OCI-M1 (cell line): Measurements from ENCODE around the gene TRABD.

Experiments used
- DNase-seq: peaks from one replicate; lab custom pipeline; 2025; lab: John Stamatoyannopoulos, UW

The TRABD gene

GRCh38 chr22:50175191-50175461 lies 10.6 kb upstream of the TRABD start:
- DNase-seq: no peak

- DNase-seq: no peak
Observed at GRCh38 chr22:50175921-50176849, 9.5 kb upstream of the TRABD start.

DNA sequence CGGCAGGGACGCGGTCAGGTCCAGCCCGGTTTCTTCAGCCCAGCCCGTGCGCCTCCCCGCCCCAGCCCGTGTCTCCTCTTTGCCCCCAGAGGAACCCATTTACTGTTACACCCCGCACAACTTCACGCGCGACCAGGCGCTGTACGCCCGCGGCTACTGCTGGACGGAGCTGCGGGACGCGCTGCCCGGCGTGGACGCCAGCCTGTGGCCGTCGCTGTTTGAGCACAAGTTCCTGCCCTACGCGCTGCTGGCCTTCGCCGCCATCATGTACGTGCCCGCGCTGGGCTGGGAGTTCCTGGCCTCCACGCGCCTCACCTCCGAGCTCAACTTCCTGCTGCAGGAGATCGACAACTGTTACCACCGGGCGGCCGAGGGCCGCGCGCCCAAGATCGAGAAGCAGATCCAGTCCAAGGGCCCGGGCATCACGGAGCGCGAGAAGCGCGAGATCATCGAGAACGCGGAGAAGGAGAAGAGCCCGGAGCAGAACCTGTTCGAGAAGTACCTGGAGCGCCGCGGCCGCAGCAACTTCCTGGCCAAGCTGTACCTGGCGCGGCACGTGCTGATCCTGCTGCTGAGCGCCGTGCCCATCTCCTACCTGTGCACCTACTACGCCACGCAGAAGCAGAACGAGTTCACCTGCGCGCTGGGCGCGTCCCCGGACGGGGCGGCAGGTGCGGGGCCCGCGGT lies 8.7 kb upstream of the TRABD start:
- no peak for DNase-seq

DNA sequence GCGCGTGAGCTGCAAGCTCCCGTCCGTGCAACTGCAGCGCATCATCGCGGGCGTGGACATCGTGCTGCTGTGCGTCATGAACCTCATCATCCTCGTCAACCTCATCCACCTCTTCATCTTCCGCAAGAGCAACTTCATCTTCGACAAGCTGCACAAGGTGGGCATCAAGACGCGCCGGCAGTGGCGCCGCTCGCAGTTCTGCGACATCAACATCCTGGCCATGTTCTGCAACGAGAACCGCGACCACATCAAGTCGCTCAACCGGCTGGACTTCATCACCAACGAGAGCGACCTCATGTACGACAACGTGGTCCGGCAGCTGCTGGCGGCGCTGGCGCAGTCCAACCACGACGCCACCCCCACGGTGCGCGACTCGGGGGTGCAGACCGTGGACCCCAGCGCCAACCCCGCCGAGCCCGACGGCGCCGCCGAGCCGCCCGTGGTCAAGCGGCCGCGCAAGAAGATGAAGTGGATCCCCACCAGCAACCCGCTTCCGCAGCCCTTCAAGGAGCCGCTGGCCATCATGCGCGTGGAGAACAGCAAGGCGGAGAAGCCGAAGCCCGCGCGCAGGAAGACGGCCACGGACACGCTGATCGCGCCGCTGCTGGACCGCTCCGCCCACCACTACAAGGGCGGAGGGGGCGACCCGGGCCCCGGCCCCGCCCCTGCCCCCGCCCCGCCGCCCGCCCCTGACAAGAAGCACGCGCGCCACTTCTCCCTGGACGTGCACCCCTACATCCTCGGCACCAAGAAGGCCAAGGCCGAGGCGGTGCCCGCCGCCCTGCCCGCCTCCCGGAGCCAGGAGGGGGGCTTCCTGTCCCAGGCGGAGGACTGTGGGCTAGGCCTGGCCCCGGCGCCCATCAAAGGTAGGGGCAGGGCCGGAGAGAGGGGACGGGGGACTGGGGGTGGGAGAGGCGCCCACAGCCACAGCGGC lies 7.9 kb upstream of the TRABD start:
- DNase-seq: no peak

DNA sequence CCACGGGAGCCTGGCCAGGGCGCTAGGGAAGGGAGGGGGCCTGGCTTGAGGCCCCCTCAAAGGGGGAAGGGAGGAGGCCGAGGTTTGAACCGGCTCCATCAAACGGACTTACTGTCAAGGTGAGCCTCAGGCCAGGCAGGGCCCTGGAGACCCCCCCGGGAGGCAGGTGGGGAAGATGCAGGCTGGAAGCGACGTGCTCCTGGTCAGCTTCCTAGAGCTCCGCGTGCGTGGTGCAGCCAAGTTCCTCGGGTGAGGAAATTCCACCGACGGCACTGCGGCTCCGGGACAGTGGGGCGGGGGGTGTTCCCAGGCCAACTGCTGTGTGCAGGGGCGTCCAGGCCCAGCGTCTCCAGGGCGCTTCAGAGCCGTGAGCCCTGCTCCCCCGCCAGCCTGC lies 7.2 kb upstream of the TRABD start:
- DNase-seq: no peak

DNA sequence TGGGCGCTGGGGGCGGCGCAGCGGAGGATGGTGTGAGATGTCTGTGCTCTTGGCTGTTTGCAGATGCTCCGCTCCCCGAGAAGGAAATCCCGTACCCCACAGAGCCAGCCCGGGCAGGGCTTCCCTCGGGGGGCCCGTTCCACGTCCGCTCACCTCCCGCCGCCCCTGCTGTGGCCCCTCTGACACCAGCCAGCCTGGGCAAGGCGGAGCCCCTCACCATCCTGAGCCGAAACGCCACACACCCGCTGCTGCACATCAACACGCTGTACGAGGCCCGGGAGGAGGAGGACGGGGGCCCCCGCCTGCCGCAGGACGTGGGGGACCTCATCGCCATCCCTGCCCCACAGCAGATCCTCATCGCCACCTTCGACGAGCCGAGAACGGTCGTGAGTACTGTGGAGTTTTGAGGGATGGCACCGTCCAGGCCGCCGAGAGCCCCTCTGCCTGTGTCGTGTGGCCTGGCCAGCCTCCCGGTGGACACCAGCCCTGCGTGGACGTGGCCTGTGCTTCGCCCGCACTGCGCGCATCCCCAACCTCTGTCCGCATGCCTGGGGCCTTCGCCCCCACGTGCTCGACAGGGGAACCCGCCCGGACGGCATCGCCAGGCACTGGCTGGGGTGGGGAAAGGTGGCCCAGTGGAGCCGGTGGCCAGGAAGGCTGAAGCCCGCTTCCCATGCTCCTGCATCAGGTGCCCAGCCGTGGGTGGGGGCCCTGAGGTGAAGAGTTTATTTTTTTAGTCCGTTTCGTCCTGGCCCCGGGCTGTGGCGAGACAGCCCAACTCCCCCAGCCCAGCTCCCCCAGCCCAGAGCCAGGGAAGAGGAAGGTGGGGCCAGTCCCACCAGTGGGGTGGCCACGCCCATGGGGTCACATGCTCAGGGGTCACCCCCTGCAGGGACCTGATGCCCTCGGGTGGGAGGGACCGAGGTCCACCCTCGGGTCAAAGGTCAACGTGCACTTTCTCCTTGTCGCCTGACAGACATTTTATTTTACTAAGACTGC lies 6.5 kb upstream of the TRABD start:
- DNase-seq: no peak

DNA sequence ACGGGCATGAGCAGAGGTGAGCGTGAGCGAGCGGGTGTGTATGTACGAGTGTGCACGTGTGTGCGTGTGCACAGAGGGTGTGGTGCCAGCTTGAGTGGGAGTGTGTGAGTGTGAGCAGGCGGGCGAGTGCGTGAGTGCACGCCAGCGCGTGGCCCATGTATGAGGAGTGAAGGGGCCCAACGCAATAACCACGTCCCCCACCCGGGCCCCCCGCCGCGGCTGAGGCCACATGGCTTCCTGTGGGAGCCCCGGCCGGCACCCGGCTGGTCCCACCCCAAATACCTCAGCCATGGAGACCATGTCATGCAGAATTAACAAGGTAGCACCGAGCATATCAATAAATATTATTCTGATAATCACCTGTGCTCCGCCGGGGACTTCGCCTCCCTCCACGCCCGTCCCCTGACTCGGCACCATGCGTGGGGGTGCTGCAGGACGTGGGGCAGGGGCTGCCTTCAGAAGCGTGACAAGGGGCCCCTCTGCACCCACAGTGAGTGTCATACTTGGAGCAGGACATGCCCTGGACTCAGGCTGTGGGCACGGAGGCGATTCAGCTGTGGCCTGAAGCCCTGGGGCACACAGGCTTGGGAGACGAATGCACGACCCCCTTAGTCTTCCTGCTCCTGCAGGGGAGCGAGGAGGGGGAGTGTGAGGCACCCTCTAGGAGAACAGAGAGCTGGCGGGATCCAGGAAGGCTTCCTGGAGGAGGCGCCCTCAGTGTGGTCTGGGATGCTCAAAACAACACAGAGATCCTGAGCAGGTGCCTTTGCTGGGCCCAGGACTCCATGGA lies 5.6 kb upstream of the TRABD start:
- DNase-seq: no peak

GRCh38 chr22:50180727-50181521 lies 4.8 kb upstream of the TRABD start:
- DNase-seq: no peak

- no peak for DNase-seq
Observed at GRCh38 chr22:50182176-50183081, 3.3 kb upstream of the TRABD start.

DNA sequence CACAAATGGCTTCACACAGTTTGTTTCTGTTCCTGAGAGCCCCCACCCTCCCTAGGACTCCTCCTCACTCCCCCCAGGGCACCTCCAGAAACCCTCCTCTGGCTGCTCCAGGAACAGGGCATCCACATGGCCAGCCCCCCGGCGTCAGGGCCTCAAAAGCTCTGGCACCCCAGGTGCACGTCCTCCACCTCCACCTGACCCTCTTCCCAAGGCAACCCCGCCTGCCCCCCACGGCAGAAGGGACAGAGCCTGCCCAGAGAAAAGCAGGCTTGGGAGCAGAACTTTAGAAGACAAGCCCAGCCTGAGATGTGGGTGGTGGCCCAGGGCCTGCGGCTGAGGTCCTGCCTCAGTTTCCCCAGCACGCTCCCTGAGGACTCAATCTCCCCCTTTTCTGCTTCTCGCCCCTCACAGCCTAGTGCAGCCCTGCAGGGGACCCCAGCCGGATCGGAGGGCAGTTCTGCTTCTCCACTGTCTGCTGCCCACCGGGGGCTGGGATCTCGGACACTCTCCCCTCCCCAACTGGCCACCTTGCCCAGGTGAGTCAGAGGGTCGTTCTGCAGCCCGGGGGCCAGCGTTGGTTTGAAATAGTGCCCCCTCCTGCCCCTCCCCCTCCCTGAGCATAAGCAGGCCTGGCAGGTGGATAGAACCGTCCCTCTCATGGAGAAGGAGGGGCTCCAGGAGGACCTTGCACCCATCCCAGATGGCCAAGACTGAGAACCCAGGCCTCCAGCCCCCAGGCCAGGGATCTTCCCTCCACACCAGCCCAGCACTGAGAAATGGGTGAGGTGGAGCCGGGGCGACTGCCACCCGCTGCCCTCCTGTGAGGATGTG lies 2.4 kb upstream of the TRABD start:
- no peak for DNase-seq

DNA sequence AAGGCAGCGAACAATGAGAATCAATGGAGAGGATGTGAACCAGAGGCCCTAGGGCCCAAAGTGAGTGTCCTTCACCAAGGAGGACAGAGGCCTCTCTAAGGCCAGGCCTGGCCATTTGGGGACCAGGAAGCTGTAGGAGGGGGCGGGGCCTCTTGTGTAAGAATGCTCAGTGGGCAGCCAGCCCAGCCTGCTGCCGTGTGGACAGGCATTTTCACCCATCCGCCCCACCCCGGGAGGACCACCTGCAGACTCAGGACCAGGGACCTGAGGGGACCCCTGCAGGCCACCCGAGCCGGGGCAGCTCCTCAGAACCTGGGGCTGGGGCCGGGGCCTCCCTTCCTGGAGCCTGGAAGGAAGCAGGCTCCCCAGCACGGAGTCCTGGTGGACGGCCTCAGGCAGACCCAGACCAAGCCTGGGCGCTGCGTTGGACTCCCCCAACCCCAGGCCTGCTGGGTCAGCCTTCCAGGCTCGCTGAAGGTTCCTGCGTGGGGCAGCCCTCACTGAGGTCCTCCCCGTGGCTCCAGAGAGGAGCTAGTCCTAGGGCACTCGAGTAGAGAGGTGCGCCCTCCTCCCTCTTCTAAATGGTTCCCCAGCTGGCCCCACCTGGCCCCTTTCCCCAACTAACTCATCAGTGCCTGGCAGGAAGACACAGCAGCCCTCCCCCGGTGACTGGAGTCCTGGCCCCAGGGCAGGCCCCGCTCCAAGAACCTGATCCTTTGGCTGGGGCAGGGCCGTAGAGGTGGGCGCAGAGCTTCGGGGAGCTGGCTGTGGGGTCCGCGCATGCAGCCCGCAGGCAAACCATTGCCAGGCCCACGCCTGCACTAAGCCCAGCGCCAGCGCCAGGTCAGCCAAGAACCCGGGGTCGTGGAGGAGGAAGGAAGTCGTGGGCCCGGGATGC lies 1.5 kb upstream of the TRABD start:
- DNase-seq: peak; percentile 22

DNA sequence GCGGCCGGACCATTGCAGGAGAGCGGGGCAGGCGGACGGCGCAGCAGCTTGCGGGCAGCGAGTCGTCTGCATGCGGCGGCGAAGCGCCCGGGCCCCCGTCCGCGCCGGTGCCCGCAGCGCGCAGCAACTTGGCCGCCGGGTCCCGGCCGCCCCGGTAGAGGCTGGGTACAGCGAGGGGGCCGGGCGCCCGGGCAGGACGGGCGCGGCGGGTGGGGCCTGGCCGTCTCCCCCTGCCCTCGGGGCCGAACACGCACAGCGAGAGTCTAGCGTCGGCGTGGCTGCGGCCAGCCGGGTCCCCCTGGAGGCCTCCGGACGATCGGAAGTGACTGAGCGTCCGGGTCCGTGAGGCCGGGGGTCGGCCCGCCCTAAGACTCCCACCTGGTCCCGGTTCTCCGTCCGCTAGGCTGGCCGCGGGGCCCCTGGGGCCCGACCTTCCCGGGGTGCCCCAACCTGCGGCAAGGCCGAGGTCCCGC lies 775 bp upstream of the TRABD start:
- no peak for DNase-seq

DNA sequence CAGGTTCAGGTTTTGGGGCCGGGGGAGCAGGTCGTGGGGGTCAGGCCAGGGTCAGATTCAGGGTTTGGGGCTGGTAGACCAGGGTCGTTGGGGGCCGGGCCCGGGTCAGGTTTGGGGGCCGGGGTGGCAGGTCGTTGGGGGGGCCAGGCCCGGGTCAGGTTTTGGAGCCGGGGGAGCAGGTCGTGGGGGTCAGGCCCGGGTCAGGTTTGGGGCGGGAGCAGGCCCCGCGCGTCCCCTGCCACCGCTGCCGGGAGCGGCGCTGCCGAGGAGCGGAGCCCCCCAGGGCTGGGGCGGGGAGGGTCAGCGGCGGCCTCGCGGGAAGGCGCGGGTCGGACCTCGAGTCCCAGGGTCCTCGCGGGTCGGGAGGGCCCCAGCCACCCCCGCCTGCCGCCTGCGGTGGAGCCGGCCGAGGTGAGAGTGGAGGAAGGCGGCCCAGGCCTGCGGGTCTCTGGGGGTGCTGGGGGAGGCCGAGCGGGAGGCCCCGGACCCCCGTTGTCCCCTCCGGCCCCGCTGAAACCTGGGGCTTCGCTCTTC lies 535 bp downstream of the TRABD start:
- DNase-seq: no peak

DNA sequence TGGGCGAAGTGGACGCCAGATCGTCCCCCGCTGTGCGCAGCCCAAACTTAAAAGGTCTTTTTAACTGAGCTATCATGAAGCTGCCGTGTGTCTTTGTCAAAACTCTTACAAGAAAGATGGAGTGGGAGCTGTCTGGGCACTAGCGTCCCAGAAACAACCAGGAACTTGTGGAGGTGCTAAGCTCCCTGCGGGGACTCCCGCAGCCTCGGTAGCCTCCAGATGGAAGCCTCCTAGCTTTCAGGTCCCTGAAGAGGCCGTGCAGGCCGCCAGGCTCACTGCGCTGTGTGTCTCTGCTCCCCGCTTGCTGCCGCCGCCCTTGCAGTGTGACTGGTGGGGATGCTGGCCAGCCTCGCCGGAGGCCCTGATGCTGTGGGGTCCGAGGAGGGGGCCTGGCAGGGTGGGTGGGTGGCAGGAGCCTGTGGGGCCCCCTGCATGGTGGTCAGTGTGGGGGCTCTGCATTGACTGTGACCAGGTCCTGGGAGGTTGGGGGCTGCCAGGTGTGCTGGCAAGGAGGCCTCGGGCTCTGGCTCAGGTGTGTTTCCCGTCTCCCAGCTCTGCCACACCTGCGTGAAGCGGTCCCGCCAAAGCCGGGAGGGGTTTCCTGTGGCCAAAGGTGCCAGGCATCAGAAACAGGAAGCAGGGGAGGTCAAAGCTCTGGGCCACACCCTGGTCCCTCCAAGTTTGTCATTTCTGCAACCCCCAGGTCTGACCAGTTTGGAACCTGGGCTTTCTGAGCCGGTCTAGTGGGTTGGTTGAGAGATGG lies 1.2 kb downstream of the TRABD start:
- DNase-seq: peak; percentile 22

- DNase-seq: no peak
Observed at GRCh38 chr22:50188356-50188755, 2.6 kb downstream of the TRABD start.
